ENCODE results near the gene PRG3. TPM values are rescaled to one million over a fixed set of nuclear protein-coding genes. Genes with fewer than 3 reads are reported as not detected.

Gene PRG3, protein sequence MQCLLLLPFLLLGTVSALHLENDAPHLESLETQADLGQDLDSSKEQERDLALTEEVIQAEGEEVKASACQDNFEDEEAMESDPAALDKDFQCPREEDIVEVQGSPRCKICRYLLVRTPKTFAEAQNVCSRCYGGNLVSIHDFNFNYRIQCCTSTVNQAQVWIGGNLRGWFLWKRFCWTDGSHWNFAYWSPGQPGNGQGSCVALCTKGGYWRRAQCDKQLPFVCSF
- not detected in 2 replicates for total RNA-seq

DNA sequence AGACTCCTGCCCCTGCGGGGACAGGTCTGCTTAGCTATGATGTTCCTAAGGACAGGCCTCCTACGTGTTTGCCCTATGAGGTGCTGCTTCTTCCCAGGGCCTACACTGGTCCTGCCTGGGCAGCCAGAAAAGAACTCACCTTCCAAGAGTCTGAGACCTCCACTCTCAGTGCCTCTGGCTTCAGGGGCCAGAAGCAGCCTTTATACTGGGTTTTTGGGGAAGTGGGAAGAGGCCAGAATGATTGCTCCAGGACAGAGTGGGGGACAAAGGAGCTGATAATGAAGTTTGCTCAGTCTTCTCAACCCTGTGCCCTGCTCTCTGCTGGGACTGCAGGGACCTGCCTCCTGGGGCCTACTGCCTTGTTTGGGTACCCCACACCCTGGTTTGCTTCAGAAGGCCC lies at the start of gene PRG3:
PRG3 (minus strand) TSS at position 176 of the 400 bp plus-strand sequence. CDS start 442 bp downstream, outside the sequence.
- H3K4me1 Mint-ChIP-seq: no peaks in the 10 kb centered on the region
- no peaks in the 10 kb centered on the region for H3K36me3 Mint-ChIP-seq (ENCODE audit: low read depth)
- H3K4me3 Mint-ChIP-seq: no peak within 1 kb of the TSS

DNA sequence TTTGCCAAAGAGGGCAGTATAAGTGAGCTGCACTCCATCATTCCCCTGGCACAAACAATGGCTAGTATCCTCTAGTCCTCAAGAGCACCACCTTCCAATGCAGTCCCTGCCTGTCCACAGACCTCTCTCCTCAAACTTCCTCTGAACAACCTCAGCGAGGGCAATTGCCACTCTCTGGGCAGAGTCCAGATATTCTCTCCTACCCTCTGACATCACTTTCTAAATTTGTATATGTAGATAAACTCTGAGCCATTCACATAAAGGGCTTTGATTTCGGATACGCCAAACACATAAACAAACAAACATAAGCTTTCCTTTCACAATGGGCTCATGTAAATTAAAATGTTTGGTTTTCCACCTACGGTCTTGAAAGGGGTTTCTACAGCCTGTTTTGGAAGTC lies 49.0 kb upstream of the PRG3 start:
- H3K4me1 Mint-ChIP-seq: peaks cover 29% of the 10 kb centered on the region
- no peak overlapping the region for H3K27ac Mint-ChIP-seq
- intact Hi-C loops (cut with micrococcal nuclease): loop anchor here (10.0 kb wide), 1 partner anchor 1095 kb away; no protein-coding TSS in a partner anchor

More for the DNA sequence above, at the start of gene PRG3:
- no peak within 1 kb of the TSS for H3K27ac Mint-ChIP-seq
- peaks cover 6% of the 10 kb centered on the region for H3K27me3 Mint-ChIP-seq
- no peak for DNase-seq
- no peaks in the 10 kb centered on the region for H3K9me3 Mint-ChIP-seq
- intact Hi-C loops (cut with micrococcal nuclease): no loop called here

DNA sequence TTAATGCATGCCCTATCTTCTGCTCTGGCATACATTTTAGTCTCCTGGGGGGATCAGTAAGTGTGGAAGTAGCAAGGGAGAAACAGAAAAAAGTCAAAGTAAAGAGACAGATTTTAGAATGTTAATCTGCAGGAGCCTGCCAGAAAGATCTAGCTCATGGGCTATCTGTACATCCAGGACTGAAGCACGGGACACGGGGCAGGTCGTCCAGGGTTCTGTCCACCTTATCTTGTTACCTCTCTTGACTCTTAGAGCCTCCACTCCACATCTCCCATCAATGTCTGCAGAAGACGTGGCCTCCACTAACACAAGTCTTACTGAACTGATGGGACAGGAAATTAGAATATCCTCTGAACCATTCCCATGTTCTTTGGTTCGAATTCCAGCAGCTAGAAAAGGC lies 47.7 kb upstream of the PRG3 start:
- DNase-seq: no peak
- H3K27ac Mint-ChIP-seq: no peak overlapping the region
- H3K4me1 Mint-ChIP-seq: peaks cover 39% of the 10 kb centered on the region
- H3K4me3 Mint-ChIP-seq: no peak overlapping the region
- H3K27me3 Mint-ChIP-seq: peaks cover 9% of the 10 kb centered on the region
- H3K9me3 Mint-ChIP-seq: no peaks in the 10 kb centered on the region
- intact Hi-C loops (cut with micrococcal nuclease): loop anchor here (10.0 kb wide), 1 partner anchor 1096 kb away; no protein-coding TSS in a partner anchor
- peaks cover 33% of the 10 kb centered on the region for H3K36me3 Mint-ChIP-seq (ENCODE audit: low read depth)

More for the DNA sequence above, 49.0 kb upstream of the PRG3 start:
- Mint-ChIP-seq H3K4me3 (no peak overlapping the region), H3K27me3 (peaks cover 15% of the 10 kb centered on the region), H3K9me3 (no peaks in the 10 kb centered on the region), H3K36me3 (ENCODE audit: low read depth) (peaks cover 22% of the 10 kb centered on the region)
- no peak for DNase-seq

DNA sequence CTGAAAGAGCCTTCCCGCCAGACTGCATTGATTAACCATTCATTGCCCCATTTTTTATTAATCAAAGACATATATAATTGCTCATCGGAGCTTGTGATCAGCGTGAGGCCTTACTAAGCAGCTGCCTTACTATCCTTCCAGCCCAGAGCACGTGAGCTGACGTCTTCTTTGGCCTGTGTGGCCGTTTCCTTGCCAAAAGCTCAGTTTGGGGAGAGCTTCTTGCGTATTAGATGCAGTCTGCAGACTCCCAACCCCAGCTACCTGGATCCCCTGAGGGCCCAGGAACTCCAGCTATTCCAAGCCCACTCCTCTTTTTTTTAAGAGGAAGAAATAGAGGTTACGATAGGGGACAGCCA lies 46.8 kb upstream of the PRG3 start:
- peaks cover 42% of the 10 kb centered on the region for H3K36me3 Mint-ChIP-seq (ENCODE audit: low read depth)
- H3K9me3 Mint-ChIP-seq: no peaks in the 10 kb centered on the region
- H3K27ac Mint-ChIP-seq: peak overlapping the region; percentile 95
- intact Hi-C loops (cut with micrococcal nuclease): loop anchor here (1.0 to 10.0 kb wide), 3 partner anchors 230 to 1147 kb away; partner anchors contain the start of genes CLP1 and LPXN
- H3K4me1 Mint-ChIP-seq: peaks cover 43% of the 10 kb centered on the region
- H3K27me3 Mint-ChIP-seq: peaks cover 9% of the 10 kb centered on the region
- DNase-seq: no peak
- peak overlapping the region; percentile 96 for H3K4me3 Mint-ChIP-seq

DNA sequence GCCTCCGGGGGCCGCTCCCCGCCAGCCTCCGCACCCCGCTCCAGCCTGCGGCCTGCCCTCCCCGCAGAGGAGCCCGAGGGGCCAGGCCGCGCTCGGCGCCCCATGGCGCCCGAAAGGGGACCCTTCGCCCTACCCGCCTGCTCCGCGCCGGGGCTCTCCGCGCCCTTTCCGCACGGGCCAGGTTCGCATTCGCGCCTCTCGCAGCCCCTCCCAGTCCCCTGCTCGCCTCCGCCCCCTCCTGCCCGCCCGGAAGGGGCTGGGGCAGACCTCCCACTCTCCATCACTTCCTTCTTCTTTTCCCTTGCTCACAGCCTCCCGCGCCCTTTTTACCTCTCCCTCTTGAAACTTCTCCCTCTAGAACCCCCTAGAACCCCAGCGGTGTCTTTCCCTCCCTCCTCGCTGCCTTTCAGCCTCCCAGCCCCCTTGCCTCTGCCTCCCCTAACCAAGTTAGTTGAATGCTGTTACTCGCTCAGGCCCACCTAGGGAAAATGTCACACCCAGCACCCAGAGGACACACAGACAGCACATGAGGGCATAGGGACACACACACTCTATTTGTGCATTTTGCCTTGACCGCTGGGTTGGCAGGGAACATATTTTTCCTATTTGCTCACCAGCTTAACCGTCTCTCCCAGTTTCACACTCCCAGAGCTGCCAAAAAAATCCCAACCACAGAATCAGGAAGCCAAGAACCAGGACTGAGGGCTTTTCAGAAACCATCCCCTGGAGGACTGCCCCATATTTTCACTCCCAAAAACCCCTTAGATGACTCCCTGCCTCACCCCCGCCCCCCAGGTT lies 46.2 kb upstream of the PRG3 start, which contains the start of gene SLC43A3:
SLC43A3 (minus strand) TSS at position 193 of the 798 bp plus-strand sequence. CDS start 949 bp downstream, outside the sequence.
- H3K36me3 Mint-ChIP-seq (ENCODE audit: low read depth): peaks cover 48% of the 10 kb centered on the region

DNA sequence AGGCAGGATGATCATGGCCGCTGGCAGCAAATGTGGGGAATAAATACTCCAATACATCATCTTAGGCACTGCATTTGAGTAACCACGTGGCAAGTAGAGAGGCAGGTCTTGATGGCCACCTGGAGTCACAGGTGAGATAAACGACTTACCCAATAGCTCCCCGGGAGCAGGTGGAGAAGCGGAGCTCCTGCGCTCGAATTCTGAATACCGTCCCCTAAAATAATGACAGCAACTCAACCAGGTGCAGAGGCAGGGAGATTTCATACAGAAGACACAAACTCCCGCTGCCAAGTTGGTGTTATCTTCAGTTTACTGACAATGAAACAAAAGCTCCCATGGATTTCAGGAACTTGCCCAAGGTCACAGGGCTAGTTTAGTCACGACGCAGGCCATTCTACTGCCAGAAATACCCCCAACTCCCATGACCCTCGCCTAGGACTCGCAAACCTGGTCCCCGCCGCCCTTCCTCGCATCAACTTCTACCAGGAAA lies 45.5 kb upstream of the PRG3 start:
- Mint-ChIP-seq H3K27ac (peak overlapping the region; percentile 95), H3K9me3 (no peaks in the 10 kb centered on the region), H3K36me3 (ENCODE audit: low read depth) (peaks cover 54% of the 10 kb centered on the region), H3K4me1 (peaks cover 45% of the 10 kb centered on the region), H3K4me3 (peak overlapping the region; percentile 96), H3K27me3 (peaks cover 9% of the 10 kb centered on the region)
- no peak for DNase-seq
- intact Hi-C loops (cut with micrococcal nuclease): loop anchor here (2.0 to 10.0 kb wide), 2 partner anchors 1098 to 1148 kb away; partner anchors contain the start of gene LPXN

More for the DNA sequence above, 46.2 kb upstream of the PRG3 start, which contains the start of gene SLC43A3:
- H3K9me3 Mint-ChIP-seq: no peaks in the 10 kb centered on the region
- H3K27ac Mint-ChIP-seq: peak within 1 kb of the TSS; percentile 95
- peaks cover 9% of the 10 kb centered on the region for H3K27me3 Mint-ChIP-seq
- DNase-seq: peak; percentile 91
- intact Hi-C loops (cut with micrococcal nuclease): loop anchor here (1.0 to 10.0 kb wide), 3 partner anchors 230 to 1148 kb away; partner anchors contain the start of genes CLP1 and LPXN
- H3K4me3 Mint-ChIP-seq: peak within 1 kb of the TSS; percentile 96
- H3K4me1 Mint-ChIP-seq: peaks cover 43% of the 10 kb centered on the region

DNA sequence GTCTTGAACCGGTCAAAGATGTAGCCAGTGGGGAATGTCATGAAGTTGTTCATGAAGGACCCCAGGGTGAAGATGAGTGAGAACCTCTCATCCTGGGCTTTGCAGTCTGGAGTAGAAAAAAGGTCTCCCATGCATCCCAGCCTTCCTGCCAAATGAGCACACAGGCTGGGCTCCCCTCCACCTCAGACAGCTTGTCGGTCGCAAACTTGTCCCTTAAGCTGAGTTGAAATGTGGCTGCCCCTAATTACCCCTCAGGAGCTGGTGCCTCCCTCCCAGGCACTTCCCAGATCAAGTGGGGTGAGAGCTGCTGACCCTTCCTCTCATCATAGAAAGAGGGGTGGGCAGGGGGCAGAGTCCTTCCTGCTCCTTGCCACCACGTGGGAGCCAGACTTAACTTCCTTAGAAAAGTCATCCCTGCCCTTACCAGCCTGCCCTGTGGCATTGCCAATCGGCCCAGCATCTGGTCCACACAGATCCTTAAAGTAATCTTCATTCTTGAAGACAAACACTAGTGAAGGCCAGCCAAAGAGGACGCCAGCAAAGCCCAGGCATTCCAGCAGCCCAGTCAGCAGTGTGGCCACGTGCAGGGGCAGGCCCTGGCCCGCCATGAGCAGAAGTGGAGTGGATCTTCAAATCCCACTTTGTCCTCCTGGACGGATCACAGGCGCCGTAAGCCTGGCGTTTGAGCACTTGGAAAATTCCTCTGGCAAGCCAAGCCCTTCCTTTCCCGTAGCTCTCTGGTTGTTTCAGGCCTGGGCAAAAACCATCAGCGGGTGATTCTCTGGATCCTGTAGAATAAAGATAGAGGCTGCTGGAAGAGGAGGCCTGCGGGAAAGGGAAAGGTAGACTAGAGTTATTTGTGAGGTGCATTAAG lies 44.9 kb upstream of the PRG3 start:
- Mint-ChIP-seq H3K27me3 (peaks cover 9% of the 10 kb centered on the region), H3K27ac (peak overlapping the region; percentile 95), H3K9me3 (no peaks in the 10 kb centered on the region), H3K36me3 (ENCODE audit: low read depth) (peaks cover 61% of the 10 kb centered on the region), H3K4me1 (peaks cover 45% of the 10 kb centered on the region), H3K4me3 (peak overlapping the region; percentile 96)
- intact Hi-C loops (cut with micrococcal nuclease): loop anchor here (1.0 to 10.0 kb wide), 7 partner anchors 20 to 1149 kb away; partner anchors contain the start of genes LPXN, SSRP1, TIMM10 and UBE2L6
- DNase-seq: peak; percentile 61

DNA sequence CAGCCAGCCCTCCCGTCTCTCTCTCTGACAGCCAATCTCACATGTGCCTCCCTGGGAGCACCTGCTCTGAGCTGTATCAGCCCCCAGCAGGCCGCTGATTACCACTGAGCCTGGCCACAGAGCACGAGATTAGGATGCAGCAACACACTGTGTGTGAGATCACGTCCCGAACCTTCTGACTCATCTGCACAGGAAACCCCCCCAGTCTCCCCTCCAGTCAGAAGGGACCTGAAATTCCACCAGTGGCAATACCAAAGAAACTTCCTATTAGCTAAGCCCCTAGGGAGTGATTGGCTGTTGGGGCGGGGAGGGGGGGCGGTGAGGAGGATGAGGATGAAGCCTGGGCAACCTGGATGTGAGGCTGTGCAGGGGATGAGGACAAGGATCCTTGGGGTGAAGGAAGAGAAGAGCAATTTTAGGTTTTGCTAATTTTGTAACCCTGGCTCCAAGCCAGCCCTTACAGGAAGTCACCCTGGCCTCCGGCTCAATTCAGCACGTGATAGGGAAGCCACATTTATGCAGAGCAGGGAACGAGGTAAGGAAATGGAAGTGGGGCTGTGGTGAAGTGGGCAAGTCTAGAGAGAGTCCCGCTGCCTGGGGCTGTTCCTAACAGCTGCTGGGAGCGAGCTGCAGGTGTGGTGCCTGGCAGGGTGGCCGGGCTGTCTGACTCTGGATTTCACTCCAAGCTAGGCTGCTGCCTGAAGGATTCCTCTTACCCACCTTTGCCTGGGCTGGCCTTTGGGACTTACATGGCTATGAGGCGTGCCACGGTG lies 44.0 kb upstream of the PRG3 start:
- Mint-ChIP-seq H3K9me3 (no peaks in the 10 kb centered on the region), H3K36me3 (ENCODE audit: low read depth) (peaks cover 69% of the 10 kb centered on the region), H3K4me3 (peak overlapping the region; percentile 96), H3K27ac (peak overlapping the region; percentile 95), H3K27me3 (peaks cover 9% of the 10 kb centered on the region), H3K4me1 (peaks cover 50% of the 10 kb centered on the region)
- intact Hi-C loops (cut with micrococcal nuclease): loop anchor here (1.0 to 10.0 kb wide), 7 partner anchors 19 to 1100 kb away; partner anchors contain the start of genes SSRP1, TIMM10 and UBE2L6
- peak; percentile 91 for DNase-seq

DNA sequence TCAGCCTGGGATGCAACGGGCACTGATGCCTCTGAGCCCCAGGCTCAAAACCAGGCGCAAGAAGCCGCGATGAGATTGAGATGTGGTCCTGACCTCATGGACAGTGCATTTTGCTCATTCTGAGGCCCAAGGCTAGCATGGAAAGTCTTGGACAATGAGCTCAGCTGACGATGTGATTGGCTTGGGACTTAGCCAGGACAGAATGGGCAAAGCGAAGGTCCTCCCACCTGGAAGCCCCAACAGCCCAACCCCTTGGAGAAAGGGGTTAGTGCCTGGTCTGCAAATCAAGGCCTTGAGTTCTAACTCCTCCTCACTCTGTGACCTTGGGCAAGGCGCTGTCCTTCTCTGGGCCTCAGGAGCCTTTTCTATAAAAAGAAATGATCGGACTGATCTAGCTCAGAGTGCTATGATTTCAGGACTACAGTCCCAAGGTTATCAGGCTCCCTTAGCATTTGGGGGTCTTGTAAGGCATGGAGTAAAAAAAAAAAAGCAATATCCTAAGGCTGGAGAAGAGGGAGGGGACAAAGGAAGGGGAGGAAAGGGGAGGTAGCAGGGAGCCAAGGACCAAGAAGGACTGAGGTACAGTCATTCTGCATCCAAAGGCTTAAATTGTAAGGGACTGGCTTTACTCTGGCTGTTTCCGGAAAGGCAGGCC lies 43.3 kb upstream of the PRG3 start:
- Mint-ChIP-seq H3K9me3 (no peaks in the 10 kb centered on the region), H3K4me3 (peak overlapping the region; percentile 96), H3K36me3 (ENCODE audit: low read depth) (peaks cover 75% of the 10 kb centered on the region), H3K27me3 (peaks cover 7% of the 10 kb centered on the region), H3K27ac (peak overlapping the region; percentile 95), H3K4me1 (peaks cover 51% of the 10 kb centered on the region)
- DNase-seq: no peak
- intact Hi-C loops (cut with micrococcal nuclease): loop anchor here (1.0 to 10.0 kb wide), 4 partner anchors 35 to 1101 kb away; partner anchors contain the start of gene SSRP1

DNA sequence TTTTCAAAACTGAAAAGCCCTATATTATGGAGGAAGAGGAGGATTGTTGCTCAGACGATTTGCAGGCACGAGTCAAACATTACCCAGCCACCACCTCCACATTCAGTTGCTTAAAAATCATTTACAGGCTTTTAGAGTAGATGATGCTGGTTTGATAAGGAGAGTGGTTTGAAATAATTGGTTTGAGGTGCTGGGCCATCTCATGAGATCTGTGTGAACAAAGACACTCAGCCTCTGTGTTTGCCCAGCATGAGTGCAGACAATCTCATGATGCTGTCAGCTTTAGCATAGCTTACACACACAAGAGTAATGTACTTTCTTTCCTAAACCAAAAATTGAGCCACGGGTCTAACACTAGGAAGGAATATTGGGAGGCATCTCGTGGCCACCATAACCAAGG lies 41.7 kb upstream of the PRG3 start:
- intact Hi-C loops (cut with micrococcal nuclease): loop anchor here (10.0 kb wide), 1 partner anchor 1102 kb away; no protein-coding TSS in a partner anchor
- peaks cover 53% of the 10 kb centered on the region for H3K4me1 Mint-ChIP-seq
- peak overlapping the region; percentile 96 for H3K4me3 Mint-ChIP-seq
- H3K27ac Mint-ChIP-seq: peak overlapping the region; percentile 79
- peaks cover 85% of the 10 kb centered on the region for H3K36me3 Mint-ChIP-seq (ENCODE audit: low read depth)
- no peaks in the 10 kb centered on the region for H3K27me3 Mint-ChIP-seq
- DNase-seq: no peak
- H3K9me3 Mint-ChIP-seq: no peaks in the 10 kb centered on the region

DNA sequence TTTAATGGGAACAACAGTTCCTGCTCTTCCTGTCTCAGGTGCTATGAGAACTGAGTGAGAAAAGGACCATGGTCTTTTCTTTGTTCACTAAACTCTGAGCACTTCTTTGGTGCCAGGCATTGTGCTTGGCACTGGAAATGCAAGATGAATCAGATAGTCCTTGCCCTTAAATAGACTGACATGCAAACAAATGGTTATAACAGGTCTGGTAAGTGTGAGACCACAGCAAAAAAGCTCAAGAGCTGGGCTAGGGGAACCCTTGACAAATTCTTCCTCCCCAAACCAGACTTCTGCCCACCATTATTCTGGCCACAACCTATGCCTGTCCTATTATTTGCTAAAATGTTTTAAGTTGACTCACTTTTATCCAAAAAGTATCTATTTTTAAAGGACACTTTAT lies 40.9 kb upstream of the PRG3 start:
- Mint-ChIP-seq H3K4me3 (no peak overlapping the region), H3K27me3 (no peaks in the 10 kb centered on the region), H3K9me3 (no peaks in the 10 kb centered on the region), H3K36me3 (ENCODE audit: low read depth) (peaks cover 89% of the 10 kb centered on the region), H3K4me1 (peaks cover 50% of the 10 kb centered on the region), H3K27ac (no peak overlapping the region)
- no peak for DNase-seq
- intact Hi-C loops (cut with micrococcal nuclease): loop anchor here (10.0 kb wide), 1 partner anchor 1103 kb away; no protein-coding TSS in a partner anchor

DNA sequence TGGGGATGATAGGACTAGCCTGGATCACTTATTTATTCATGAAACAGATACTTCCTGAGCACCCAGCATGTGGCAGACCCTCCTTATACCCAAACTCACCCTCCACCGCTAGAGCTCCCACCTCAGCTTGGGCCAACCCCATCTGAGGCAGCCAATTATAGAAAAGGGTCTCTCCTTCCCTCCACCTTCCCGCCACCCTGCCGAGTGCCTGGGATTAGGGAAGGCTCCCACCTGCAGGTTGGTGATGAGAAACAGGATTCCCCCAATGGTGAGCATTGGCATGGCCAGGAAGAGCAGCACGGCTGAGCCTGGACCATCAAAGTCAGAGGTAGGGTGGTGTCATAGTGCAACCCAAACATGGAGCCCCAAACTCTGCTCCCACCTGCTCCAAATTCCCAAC lies 40.1 kb upstream of the PRG3 start:
- Mint-ChIP-seq H3K27ac (no peak overlapping the region), H3K36me3 (ENCODE audit: low read depth) (peaks cover 88% of the 10 kb centered on the region)
- intact Hi-C loops (cut with micrococcal nuclease): loop anchor here (10.0 kb wide), 1 partner anchor 1104 kb away; no protein-coding TSS in a partner anchor

More for the DNA sequence above, 40.1 kb upstream of the PRG3 start:
- H3K27me3 Mint-ChIP-seq: no peaks in the 10 kb centered on the region
- H3K4me1 Mint-ChIP-seq: peaks cover 46% of the 10 kb centered on the region
- no peak for DNase-seq
- no peak overlapping the region for H3K4me3 Mint-ChIP-seq
- no peaks in the 10 kb centered on the region for H3K9me3 Mint-ChIP-seq

Measured in activated CD4-positive, alpha-beta T cell treated with anti-CD3 and anti-CD28 coated beads, Interleukin-2, amount 10 ng/mL, durations not matched to agents 24 days and 14 days (primary cell).